ENCODE data around the gene ITGAX.

- TF ChIP-seq ARNTL (CRISPR knock-in tag; IDR thresholded peaks at IDR 0.05; ENCODE audit: borderline replicate concordance, low read depth) (no peak), PATZ1 (CRISPR knock-in tag; IDR thresholded peaks at IDR 0.05; ENCODE audit: borderline replicate concordance) (no peak), ESRRG (CRISPR knock-in tag; IDR thresholded peaks at IDR 0.05) (no peak), CREB5 (CRISPR knock-in tag; IDR thresholded peaks at IDR 0.05; ENCODE audit: low read depth) (no peak), ZFP3 (CRISPR knock-in tag; IDR thresholded peaks at IDR 0.05) (no peak), POU6F1 (CRISPR knock-in tag; IDR thresholded peaks at IDR 0.05; ENCODE audit: borderline replicate concordance, low read depth) (no peak), ZNF565 (CRISPR knock-in tag; conservative IDR thresholded peaks at IDR 0.05; ENCODE audit: low read depth) (no peak), TSHZ2 (CRISPR knock-in tag; IDR thresholded peaks at IDR 0.05) (no peak), RARB (CRISPR knock-in tag; IDR thresholded peaks at IDR 0.05) (no peak), ZFP30 (CRISPR knock-in tag; IDR thresholded peaks at IDR 0.05) (no peak)
These were observed 61.4 kb downstream of the ITGAX start for GRCh38 chr16:31416371-31416770.
